GM19455 (cell line): ENCODE results near the gene FNDC11.
A peak's percentile ranks its signal among the peaks of the same experiment; 100 is the strongest.
"Not testable (repeated sequence)": the region's sequence is repeated elsewhere in the genome, so short reads cannot be mapped to it uniquely, and the experiment has no call there.

Source experiments
- ATAC-seq: cut with Tn5 transposase; IDR thresholded peaks from one replicate; pipeline ENCODE4 v1.9.1; 2021; ENCODE audit not compliant: unreplicated experiment

Gene FNDC11, protein sequence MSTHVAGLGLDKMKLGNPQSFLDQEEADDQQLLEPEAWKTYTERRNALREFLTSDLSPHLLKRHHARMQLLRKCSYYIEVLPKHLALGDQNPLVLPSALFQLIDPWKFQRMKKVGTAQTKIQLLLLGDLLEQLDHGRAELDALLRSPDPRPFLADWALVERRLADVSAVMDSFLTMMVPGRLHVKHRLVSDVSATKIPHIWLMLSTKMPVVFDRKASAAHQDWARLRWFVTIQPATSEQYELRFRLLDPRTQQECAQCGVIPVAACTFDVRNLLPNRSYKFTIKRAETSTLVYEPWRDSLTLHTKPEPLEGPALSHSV

DNA sequence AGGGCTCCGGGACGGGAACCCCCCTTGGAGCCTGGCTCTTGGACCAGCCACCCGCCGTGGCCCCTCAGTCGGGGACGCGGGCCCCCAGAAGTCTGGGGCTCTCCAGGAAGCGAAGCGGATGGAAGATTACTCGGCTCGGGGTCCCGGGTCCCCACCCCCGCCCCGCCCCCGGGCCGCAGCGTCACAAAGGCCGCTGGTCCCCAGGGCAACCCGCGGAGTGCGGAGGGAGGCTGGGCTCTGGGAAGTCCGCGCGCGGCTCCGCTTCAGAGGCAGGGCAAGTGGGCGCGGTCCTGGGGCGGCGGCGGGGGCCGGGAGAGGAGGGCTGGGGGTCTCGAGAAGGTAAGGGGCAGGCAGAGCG, at the start of gene FNDC11:
Gene FNDC11 (plus strand): TSS at position 227 of the 358 bp plus-strand sequence. CDS start 1,505 bp downstream, outside the sequence.
- no peak for ATAC-seq

DNA sequence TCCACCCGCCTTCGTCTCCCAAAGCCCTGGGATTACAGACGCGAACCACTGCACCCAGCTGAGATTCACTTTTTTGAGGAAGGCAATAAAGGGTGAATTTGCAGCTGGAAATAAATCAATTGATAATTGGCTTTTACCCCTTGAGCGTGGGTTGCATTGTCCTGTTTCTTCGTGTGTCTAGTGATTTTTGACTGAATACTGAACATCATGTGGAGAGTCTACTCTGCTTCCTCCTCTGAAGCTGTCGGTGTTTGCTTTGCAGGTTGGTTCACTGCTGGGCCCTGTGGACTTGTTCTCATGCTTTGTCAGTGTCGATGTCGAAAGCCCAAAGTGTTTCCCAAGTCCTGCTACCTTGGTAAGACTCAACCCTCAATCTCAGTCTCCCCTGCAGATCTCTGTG, 49.3 kb upstream of the FNDC11 start:
- ATAC-seq = no peak

DNA sequence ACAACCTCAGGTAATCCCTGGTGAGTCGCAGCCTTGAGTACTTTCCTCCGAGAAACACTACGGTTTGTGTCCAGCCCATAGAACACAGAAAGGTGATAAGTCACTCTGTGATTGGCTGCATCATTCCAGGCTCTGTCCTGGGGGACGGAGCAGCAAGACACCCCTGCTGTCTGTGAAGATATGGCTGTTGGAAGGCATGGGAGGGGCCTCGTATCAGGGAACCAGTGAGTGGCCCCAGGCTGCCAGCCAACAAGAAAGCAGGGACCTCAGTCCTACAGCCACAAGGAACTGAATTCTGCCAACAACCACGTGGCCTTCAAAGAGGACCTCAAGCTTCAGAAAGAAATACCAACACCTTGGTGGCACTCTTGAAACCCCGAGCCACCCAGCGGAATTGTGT, 48.7 kb upstream of the FNDC11 start:
- no peak for ATAC-seq

DNA sequence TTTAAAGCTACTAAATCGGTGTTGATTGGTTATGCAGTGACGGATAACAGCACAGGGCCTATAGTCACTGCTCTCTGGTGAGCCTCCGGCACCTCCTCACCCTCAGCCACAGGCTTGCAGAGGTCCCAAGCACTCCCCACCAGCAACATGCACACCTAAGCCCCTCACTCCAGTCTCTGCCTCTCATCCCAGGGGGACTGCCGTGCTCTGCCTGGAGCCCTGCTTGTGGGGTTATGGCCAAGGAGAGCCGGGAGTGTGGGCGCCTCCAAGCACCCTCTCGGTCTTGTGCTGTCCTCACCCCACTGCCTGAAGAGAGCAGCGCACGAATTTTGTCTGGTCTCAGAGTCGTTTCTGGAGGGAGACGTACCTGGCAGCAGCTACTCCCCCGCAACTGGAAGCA, 48.2 kb upstream of the FNDC11 start:
- ATAC-seq = no peak

DNA sequence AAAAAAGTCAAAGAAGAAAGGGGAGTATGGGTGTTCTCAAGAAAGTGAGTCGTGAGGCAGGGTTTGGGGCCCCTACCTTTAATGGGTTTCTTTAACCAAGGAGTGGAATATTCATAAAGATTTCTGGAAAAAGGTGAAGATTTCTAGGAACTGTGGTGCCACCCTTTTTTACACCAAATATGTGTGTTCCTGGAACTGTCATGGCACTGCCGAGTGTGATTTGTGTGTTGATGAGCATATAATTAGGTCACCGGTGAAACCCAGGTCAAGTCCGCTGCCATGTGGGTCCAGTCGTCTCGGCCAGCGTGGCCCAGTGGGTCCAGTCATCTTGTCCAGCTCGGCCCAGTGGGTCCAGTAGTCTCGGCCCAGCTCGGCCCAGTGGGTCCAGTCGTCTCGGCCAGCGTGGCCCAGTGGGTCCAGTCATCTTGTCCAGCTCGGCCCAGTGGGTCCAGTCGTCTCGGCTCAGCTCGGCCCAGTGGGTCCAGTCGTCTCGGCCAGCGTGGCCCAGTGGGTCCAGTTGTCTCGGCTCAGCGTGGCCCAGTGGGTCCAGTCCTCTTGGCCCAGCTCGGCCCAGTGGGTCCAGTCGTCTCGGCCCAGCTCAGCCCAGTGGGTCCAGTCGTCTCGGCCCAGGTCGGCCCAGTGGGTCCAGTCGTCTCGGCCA, 46.7 kb upstream of the FNDC11 start:
- no peak for ATAC-seq

DNA sequence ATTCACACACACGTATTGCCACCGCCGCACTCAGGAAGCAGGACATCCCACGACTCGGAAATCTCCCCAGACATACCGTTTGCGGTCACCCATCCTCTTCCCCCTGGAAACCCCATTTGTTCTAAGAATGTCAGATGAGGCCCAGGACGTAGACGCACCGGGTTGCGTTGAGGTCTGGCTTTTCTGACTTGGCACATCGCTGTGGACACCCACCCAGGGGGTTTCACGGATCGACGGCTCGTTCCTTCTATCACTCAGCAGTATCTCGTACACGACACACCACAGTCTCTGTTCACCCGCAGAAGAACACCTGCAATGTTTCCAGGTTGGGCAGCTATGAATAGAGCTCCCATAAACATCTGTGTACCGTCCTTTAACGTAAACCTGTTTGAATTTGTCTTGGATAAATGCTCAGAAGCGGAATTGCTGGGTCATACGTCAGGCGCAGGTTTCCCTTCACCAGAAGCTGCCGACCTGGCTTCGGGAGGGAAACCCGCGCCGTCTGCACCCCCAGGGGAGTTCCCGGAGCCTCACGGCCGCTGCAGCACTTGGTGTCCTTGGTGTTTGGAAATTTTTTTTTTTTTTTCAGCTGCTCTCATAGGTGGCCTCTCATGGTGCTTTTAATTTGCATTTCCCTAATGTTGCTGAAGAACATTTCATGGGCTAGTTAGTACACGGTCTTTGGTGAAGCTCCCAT, 45.7 kb upstream of the FNDC11 start:
- no peak for ATAC-seq

DNA sequence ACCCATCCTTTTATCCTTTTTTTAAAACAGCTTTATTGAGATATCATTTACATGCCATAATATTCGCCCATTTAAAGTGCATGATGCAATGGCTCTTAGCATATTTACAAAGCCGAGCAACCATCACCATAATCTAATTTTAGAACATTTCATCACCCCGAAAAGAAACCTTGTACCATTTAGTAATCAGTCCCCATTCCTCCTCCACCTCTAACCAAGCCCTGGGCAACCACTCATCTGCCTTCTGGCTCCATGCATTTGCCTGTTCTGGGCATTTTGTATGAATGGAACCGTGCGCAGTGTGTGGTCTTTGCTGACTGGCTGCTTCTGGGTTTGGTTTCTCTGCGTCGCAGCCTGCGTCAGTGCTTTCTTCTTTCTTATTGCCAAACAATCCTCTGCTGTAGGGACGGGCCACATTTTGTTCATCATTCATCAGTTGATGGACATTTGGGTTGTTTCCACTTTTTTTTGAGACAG, 44.8 kb upstream of the FNDC11 start:
- no peak for ATAC-seq

DNA sequence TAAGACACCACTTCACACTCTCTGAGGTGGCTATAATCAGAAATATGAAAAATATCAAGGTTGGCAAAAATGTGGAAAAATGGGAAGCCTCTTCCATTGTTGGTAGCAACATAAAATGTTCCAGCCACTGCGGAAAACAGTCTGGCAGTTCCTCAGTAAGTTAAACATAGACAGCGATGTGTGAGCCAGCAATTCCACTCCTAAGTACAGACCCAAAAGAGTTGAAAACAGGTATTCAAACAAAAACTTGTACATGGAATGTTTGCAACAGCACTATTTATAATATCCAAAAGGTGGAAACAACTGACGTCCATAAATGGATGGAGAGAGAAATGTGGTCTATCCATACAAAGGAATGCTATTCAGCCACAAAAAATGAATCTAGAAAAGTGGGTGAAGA, 40.8 kb upstream of the FNDC11 start:
- no peak for ATAC-seq

DNA sequence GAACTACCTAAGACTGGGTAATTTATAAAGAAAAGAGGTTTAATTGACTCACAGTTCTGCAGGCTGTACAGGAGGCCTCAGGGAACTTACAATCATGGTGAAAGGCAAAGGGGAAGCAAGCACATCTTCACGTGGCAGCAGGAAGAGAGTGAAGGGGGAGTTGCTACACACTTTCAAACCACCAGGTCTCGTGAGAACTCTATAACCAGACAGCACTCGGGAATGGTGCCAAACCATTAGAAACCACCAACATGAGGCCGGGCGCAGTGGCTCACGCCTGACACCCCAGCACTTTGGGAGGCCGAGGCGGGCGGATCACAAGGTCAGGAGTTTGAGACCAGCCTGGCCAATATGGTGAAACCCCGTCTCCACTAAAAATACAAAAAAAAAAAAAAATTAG, 39.4 kb upstream of the FNDC11 start:
- not testable (repeated sequence) for ATAC-seq

DNA sequence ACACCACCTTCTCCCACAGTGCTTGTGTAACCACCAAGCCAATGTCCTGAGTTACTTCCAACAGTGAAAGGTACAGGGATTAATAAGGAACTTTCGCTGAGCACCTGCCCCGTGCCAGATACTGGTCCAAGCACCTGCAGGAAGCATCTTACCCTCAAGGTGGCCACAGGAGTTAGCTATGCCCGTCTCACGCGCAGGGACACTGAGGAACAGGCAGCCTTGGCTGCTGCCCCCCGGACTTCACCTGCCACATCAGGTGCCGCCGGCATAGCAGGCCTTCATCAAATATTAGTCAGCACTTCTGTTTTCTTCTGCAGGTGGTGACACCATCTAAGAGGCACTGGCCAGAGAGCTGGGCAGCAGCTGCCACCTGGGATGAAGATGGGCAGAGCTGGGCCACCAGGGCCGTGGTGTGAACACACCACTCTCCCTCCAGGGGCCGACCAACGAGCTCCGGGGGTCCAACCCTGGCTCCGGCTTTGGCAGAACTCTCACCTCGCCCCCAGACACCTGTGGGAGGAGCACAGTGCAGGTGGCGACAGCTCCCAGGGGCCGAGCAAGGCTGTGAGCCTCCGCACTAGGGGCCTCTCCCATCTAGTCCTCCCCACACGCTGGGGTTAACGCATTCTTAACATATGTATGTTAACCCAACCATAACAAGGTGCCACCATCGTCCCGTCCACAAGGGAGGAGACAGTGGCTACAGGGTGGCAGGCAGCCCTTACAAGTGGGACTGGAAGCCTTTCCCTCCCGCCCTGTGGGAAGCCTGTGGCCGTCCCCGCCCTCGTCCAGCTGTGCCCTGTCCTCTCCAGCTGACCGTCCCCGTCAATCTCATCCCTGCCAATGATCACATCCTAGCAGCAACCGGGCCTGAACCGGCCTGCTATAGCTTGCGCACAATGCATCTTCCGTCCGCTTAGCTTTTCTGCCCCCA, 36.3 kb upstream of the FNDC11 start:
- ATAC-seq = no peak

DNA sequence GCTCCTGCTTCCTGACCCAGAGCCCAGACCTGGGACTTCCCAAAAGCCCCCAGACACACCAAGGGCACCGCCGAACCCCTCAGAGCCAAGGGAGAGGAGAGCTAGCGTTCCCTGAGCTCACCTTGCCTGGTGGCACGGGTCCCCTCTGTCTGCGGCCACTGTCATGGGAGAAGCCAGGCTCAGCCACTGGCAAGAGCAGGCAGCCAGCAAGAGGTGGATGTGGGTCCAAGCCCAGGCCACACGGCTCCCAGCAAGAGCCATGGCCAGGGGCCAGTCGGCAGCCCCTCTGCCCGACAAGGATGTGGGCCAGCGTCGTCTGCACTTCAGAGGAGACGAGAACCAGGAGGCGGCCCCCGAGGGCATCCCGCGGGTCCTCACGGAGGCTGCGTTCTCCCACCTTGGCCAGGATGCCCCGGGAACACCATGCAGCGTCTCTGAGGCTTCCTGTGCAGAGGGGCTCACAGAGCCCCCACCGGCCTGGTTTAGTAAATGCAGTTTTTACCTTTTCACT, 35.6 kb upstream of the FNDC11 start:
- no peak for ATAC-seq

DNA sequence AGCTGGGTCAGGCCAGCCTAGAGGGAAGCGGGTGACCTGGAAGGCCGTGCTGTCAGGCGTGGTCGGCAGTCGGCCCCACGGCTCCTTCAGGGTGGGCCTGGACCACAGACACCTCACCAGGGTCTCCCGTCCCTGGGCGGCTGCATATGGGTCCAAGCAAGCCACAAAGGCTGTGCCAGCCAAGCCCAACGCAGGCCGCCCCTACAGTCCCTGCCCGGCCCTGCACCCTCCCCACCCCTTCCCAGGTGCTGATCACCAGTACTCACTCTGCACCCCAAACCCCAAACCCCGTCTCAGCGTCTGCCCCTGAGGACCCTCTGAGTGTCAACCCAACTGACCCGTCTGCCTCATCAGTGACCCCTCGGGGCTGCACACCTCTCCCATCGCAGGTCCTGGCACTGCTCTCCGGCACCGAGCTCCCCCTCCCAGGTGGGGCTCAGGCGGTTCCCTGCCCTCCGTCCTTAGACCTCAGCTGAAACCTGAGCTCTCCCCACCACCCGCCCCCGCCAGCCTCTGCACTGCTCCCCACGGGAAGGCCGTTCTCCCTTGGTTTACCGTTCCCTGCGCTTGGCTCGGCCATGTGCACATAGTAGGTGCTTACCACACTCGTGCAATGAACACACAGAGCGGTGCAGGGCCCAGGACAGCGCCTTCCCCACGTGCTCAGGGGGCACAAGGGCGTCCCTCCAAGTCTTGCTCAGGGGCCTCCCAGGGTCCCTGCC, 34.9 kb upstream of the FNDC11 start:
- no peak for ATAC-seq

DNA sequence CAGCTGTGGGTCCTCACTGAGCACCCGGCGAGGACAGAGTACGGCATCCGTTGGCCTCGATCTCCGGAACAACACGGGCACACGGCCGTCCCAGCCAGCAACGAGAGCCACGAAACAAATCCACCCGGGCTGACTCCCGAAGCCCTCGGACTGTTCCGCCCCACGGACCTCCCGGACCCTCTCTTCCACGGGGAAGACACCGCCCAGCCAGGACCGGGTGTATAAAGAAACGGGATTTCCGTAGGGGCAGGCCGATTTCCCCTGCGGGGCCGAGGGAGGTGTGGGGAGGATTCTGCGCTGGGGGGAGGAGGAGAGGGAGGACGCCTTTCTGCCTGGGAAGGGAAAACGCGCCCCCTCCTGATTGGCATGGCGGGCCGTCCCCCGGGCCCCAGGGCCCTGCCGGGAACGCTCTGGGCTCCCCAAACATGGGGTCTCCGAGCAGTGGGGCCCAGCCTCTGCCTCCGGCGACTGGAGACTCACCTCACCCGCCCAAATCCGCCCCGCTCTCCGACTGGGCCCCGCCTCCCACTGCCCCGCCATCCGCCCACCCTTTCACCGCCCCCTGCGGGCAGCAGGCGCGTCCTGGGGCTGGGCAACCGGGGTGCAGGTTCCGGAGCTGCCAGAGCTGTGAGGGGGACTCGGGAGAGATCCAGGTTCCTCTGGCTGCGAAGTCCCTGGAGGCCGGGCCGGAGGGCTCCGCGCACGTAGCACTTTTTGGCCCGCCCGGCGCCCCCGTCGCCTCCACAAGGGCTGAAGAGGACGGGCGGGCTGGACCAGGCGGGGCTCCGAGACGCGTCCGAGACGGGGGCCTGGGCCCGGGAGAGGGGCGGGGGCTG, 34.1 kb upstream of the FNDC11 start:
- peak; percentile 32 for ATAC-seq

DNA sequence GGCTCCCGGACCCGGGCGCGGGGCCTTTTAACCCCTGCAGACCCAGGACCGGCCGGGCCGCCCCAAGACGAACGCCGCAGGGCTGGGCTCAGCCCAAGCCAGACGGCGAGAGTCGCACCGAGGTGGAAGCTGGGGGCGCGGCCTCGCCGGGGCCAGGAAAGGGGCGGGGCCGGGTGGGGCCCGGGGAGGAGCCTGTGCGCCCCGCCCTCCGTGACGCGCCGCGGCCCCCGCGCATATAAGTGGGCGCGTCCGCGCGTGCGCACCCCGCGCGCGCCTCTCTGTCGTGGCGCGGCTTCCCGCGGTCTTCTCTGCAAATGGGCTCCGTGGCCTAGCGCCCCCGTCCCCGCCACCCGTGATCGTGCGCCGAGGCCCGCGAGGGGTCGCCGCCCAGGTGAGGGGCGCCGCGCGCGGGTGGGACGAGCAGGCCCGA, 33.4 kb upstream of the FNDC11 start, which contains the start of gene PPDPF:
Gene PPDPF (plus strand): TSS at position 262 of the 430 bp plus-strand sequence. CDS start 544 bp downstream, outside the sequence.
- ATAC-seq = peak; percentile 65

DNA sequence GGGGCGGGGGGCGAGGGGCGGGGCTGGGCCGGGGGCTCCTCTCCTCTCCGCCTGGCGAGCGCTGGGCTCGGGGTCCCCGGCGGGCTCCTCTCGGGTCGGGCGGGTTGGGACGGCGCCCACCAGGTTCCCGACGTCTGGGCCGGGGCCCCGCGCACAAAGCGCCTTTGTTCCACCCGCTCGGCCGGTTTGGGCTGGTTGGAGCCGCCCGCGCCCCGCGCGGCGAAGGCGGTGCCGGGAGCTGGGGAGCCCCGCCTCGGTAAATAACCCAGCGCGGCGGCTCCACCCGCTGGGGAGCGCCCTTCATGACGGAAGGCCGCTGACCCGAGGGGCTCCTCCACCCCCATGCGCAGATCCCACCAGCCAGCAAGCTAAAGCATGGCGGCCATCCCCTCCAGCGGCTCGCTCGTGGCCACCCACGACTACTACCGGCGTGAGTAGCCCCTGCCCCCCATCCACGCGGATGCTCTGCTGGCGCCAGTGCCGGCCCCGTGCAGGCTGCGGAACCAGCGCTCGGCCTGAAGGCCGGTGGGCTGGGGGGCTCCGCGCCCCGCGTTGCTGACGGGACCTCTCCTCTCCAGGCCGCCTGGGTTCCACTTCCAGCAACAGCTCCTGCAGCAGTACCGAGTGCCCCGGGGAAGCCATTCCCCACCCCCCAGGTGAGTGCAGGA, 32.9 kb upstream of the FNDC11 start:
- peak; percentile 57 for ATAC-seq

DNA sequence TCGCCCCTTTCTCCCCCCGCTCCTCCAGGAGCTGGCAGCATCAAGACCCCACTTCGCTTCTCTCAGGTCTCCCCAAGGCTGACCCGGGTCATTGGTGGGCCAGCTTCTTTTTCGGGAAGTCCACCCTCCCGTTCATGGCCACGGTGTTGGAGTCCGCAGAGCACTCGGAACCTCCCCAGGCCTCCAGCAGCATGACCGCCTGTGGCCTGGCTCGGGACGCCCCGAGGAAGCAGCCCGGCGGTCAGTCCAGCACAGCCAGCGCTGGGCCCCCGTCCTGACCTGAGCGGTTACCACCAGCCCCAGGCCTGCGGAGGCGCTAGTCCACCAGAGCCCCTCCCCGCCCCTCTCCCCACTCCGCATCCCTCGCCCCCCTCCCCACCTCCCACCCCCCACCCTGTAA, 32.4 kb upstream of the FNDC11 start:
- ATAC-seq = no peak

DNA sequence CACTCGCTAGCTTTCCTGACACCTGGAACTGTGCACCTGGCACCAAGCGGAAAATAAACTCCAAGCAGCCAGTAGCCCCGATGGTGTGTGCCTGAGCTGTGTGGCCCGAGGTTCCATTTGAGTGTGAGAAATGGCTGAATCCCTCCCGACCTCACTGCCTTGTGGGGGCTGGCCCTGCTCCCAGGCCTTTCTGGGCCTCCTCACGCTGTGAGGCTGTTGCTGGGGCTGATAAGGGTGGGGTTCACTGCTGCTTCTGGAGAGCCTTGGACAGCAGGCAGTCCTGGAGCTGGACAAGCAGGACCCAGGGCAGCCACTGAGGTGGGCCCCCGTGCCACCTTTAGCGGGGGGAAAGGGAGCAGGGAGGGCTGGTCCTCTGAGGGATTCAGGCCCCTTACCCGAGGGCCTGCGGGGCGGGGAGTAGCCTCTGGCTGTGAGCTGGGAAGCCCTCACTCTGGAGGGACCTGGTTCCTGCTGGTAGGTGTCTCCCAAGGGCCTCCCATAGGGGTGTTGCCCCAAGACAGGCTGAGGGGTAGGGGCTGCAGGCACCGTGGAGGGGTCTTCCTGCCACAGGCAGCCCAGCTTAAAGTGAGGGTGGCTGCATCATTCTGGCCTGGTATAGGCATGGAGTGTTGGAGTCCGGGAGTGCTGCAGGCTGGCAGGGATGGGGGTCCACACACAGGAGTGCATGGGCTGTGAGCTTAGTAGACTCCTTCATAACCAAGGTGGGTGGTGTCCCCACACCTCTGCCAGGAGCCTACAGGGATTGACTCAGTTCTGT, 31.7 kb upstream of the FNDC11 start:
- no peak for ATAC-seq
